Peyer's patch (tissue), 4 donors: ENCODE measurements around the gene TDRD12. TPM values are rescaled to one million over a fixed set of nuclear protein-coding genes. Genes with fewer than 3 reads are reported as not detected.
"Not testable (repeated sequence)": the region's sequence is repeated elsewhere in the genome, so short reads cannot be mapped to it uniquely, and the experiment has no call there.

Experiments
- DNase-seq, 3 donors: peaks; one replicate each; pipeline ENCODE4 v3.0.0-alpha.2; 2017 to 2019
- H3K27ac ChIP-seq, 4 donors: fragments of 200-600 bp; sonication (generic); one replicate each; pipeline ENCODE4 v1.5.1; 2016 to 2019
- H3K27me3 ChIP-seq, 2 donors: fragments of 200-600 bp; sonication (generic); one replicate each; pipeline ENCODE4 v1.5.1; 2019
- H3K36me3 ChIP-seq, 3 donors: fragments of 200-600 bp; sonication (generic); one replicate each; pipeline ENCODE4 v1.5.1; 2016 to 2019
- H3K4me1 ChIP-seq, 4 donors: fragments of 200-600 bp; sonication (generic); one replicate each; pipeline ENCODE4 v1.5.1; 2016 to 2019
- H3K4me3 ChIP-seq, 4 donors: fragments of 200-600 bp; sonication (generic); 1 replicate in 3 of 4; 2 replicates in 1 of 4; pipeline ENCODE4 v1.5.1; 2016 to 2019; ENCODE audit warnings: mild to moderate bottlenecking in 1 of 4
- H3K9me3 ChIP-seq, 4 donors: fragments of 200-600 bp; sonication (generic); one replicate each; pipeline ENCODE4 v1.5.1; 2016 to 2019; ENCODE audit warnings: mild to moderate bottlenecking in 1 of 4
- CTCF ChIP-seq, 6 experiments: fragments of 450-650 bp in 4 of 6; fragments of 200-600 bp in 2 of 6; sonication (generic) in 1 of 6; IDR thresholded peaks; one replicate each; pipeline ENCODE4 v1.5.1; 2017 to 2019; ENCODE audit warnings: antibody characterized with exemption in 6 of 6, mild to moderate bottlenecking in 3 of 6, moderate library complexity in 1 of 6
- POLR2A ChIP-seq, 2 donors: fragments of 450-650 bp; IDR thresholded peaks; one replicate each; pipeline ENCODE4 v1.5.1; 2017; ENCODE audit warnings: antibody characterized with exemption in 2 of 2, mild to moderate bottlenecking in 2 of 2, moderate library complexity in 2 of 2
- total RNA-seq, 4 donors: library from RNA; depleted of rRNA; stranded (reverse); fragments of >200 nt; gene quantifications; one replicate each; pipeline ENCODE4 v1.1.0, GENCODE V29; 2016

The TDRD12 gene
- total RNA-seq, 4 donors from 2014 or later, result 1.7 TPM; not detected in 3

- DNase-seq, result no peak
- Histone ChIP-seq H3K9me3 (no peaks in the 10 kb centered on the region), H3K27me3 (no peaks in the 10 kb centered on the region), H3K4me1 (no peaks in the 10 kb centered on the region), H3K36me3 (no peaks in the 10 kb centered on the region), H3K4me3 (no peak overlapping the region), H3K27ac (no peak overlapping the region)
- TF ChIP-seq CTCF (IDR thresholded peaks at IDR 0.05) (no peak), POLR2A (IDR thresholded peaks at IDR 0.05) (no peak)
Observed at GRCh38 chr19:32750441-32751055, 31.0 kb downstream of the TDRD12 start.

- no peak overlapping the region for H3K4me3 ChIP-seq
- no peaks in the 10 kb centered on the region for H3K27me3 ChIP-seq
- no peak for TF ChIP-seq POLR2A (IDR thresholded peaks at IDR 0.05)
- TF ChIP-seq CTCF (IDR thresholded peaks at IDR 0.05), result no peak
- no peaks in the 10 kb centered on the region for H3K9me3 ChIP-seq
- no peak overlapping the region for H3K27ac ChIP-seq
- no peaks in the 10 kb centered on the region for H3K4me1 ChIP-seq
- DNase-seq, result no peak
- no peaks in the 10 kb centered on the region for H3K36me3 ChIP-seq
Observed at GRCh38 chr19:32751066-32751465, 31.5 kb downstream of the TDRD12 start.

- no peaks in the 10 kb centered on the region for H3K36me3 ChIP-seq
- TF ChIP-seq CTCF (IDR thresholded peaks at IDR 0.05) (no peak), POLR2A (IDR thresholded peaks at IDR 0.05) (no peak)
- H3K4me1 ChIP-seq, result no peaks in the 10 kb centered on the region
- H3K27ac ChIP-seq, result no peak overlapping the region
- no peaks in the 10 kb centered on the region for H3K27me3 ChIP-seq
- no peak overlapping the region for H3K4me3 ChIP-seq
- no peaks in the 10 kb centered on the region for H3K9me3 ChIP-seq
- no peak for DNase-seq
Observed at GRCh38 chr19:32757189-32757588, 37.6 kb downstream of the TDRD12 start.

GRCh38 chr19:32765365-32765764 lies 45.8 kb downstream of the TDRD12 start:
- not testable (repeated sequence) for DNase-seq, H3K4me1 ChIP-seq, H3K4me3 ChIP-seq, H3K27me3 ChIP-seq, H3K9me3 ChIP-seq, H3K36me3 ChIP-seq, H3K27ac ChIP-seq

- H3K4me3 ChIP-seq, result no peak overlapping the region
- TF ChIP-seq POLR2A (IDR thresholded peaks at IDR 0.05) (no peak), CTCF (IDR thresholded peaks at IDR 0.05) (no peak)
- no peak for DNase-seq
- no peaks in the 10 kb centered on the region for H3K36me3 ChIP-seq
- H3K27me3 ChIP-seq, result no peaks in the 10 kb centered on the region
- H3K9me3 ChIP-seq, result no peaks in the 10 kb centered on the region
- no peaks in the 10 kb centered on the region for H3K4me1 ChIP-seq
- H3K27ac ChIP-seq, result no peak overlapping the region
Observed at GRCh38 chr19:32767951-32768679, 48.5 kb downstream of the TDRD12 start.

- Histone ChIP-seq H3K27me3 (no peaks in the 10 kb centered on the region), H3K9me3 (no peaks in the 10 kb centered on the region), H3K27ac (no peak overlapping the region), H3K36me3 (no peaks in the 10 kb centered on the region), H3K4me3 (no peak overlapping the region), H3K4me1 (no peaks in the 10 kb centered on the region)
- no peak for TF ChIP-seq POLR2A (IDR thresholded peaks at IDR 0.05)
- TF ChIP-seq CTCF (IDR thresholded peaks at IDR 0.05), result no peak
- no peak for DNase-seq
Observed at GRCh38 chr19:32771596-32771995, 52.0 kb downstream of the TDRD12 start.
